ENCODE measurements around the gene PLP2.
"Not testable (repeated sequence)": the region's sequence is repeated elsewhere in the genome, so short reads cannot be mapped to it uniquely, and the experiment has no call there.

The PLP2 gene, protein sequence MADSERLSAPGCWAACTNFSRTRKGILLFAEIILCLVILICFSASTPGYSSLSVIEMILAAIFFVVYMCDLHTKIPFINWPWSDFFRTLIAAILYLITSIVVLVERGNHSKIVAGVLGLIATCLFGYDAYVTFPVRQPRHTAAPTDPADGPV

DNA sequence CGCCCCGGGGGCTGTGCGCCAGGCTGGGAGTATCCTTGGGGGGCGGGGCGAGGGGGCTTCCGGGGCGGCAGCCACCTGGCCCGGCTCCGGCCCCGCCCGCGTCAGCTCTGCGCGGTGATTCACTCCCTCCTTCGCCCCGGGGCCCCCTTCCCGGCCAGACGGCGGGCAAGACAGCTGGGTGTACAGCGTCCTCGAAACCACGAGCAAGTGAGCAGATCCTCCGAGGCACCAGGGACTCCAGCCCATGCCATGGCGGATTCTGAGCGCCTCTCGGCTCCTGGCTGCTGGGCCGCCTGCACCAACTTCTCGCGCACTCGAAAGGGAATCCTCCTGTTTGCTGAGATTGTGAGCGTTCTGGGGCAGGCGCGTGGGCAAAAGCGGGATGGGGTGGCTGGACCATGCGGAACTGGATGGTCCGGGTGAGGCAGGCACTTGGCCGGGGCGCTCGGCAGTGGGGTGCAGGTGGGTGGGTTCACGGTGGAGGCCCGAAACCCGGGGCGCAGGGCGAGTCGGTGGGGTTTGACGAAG is at the start of gene PLP2:
Gene PLP2 (plus strand): TSS at position 147 of the 528 bp plus-strand sequence. CDS start 103 bp downstream, at position 250.
- Histone ChIP-seq H3K27ac (peak within 1 kb of the TSS; percentile 45), H3K27me3 (replicated peaks) (no peaks in the 10 kb centered on the region), H3K4me3 (ENCODE audit: low read depth, low read length) (peak within 1 kb of the TSS; percentile 77), H3K36me3 (replicated peaks) (no peaks in the 10 kb centered on the region)
- TF ChIP-seq, protein P1, sequence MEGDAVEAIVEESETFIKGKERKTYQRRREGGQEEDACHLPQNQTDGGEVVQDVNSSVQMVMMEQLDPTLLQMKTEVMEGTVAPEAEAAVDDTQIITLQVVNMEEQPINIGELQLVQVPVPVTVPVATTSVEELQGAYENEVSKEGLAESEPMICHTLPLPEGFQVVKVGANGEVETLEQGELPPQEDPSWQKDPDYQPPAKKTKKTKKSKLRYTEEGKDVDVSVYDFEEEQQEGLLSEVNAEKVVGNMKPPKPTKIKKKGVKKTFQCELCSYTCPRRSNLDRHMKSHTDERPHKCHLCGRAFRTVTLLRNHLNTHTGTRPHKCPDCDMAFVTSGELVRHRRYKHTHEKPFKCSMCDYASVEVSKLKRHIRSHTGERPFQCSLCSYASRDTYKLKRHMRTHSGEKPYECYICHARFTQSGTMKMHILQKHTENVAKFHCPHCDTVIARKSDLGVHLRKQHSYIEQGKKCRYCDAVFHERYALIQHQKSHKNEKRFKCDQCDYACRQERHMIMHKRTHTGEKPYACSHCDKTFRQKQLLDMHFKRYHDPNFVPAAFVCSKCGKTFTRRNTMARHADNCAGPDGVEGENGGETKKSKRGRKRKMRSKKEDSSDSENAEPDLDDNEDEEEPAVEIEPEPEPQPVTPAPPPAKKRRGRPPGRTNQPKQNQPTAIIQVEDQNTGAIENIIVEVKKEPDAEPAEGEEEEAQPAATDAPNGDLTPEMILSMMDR (IDR thresholded peaks at IDR 0.05; ENCODE audit: low read depth, low read length, missing control alignments) = no peak
- in situ Hi-C loops (cut with HindIII; ENCODE audit: low pct_ligation_motif_present, low sequenced_read_pairs) = no loop called here
- peak; percentile 29 for DNase-seq

DNA sequence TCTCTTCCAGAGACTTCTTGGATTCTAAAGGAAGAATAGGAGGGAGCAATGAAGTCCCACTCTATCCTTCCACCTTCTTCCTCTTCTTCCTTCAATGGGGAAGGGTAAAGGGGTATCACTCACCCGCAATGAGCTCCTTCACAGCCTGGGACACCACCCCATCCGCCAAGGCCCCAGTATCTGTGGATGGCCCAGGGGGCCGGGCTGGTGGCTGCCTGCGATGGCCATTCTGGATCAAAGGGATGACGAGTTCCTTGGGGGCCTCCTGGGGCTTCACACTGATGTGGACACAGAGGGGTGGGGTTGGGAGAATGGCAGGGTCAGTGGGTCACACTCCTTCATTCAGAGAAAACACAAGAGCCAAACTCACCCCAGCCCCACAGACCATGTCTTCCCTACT is 49.2 kb upstream of the PLP2 start:
- H3K4me3 ChIP-seq (ENCODE audit: low read depth, low read length) = peak overlapping the region; percentile 75
- no peak for DNase-seq
- H3K27ac ChIP-seq = no peak overlapping the region
- H3K27me3 ChIP-seq (replicated peaks) = no peaks in the 10 kb centered on the region
- in situ Hi-C loops (cut with HindIII; ENCODE audit: low pct_ligation_motif_present, low sequenced_read_pairs) = no loop called here
- TF ChIP-seq, protein P1 (IDR thresholded peaks at IDR 0.05; ENCODE audit: low read depth, low read length, missing control alignments) = no peak
- no peaks in the 10 kb centered on the region for H3K36me3 ChIP-seq (replicated peaks)

DNA sequence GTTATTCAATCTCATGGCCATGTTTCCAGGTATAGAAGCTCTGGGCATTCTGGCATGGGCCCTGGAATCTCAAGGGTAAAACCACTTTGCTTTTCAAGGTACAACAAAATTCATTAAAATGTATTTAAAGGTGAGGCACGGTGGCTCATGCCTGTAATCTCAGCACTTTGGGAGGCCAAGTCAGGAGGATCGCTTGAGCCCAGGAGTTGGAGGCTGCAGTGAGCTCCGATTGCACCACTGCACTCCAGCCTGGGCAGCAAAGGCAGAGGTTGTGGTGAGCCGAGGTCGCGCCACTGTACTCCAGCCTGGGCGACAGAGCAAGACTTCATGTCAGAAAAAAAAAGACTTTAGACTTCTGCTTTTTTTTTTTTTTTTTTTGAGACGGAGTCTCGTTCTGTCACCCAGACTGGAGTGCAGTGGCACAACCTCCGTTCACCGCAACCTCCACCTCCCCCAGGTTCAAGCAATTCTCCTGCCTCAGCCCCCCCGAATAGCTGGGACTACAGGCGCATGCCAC is 43.9 kb upstream of the PLP2 start:
- in situ Hi-C loops (cut with HindIII; ENCODE audit: low pct_ligation_motif_present, low sequenced_read_pairs); DNase-seq; H3K36me3 ChIP-seq (replicated peaks); H3K27ac ChIP-seq; H3K4me3 ChIP-seq (ENCODE audit: low read depth, low read length); H3K27me3 ChIP-seq (replicated peaks): not testable (repeated sequence)

DNA sequence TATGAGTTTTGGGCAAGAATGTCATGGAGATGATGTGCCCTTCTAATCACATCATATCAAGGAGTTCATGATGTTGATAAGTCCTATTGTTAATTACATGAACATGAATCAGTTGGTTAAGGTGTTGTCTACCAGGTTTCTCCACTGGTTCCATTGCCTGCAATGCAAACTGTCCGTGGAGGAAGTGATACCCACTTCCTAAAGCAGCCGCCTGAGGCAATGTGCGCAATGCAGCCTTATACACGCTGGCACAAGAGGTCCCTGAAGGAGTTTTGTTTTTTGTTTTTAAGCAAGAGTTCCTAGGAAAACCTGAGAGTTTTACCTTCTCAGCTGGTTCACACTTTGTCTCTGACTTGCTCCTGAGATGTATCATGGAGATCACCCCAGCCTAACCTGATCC is 42.3 kb upstream of the PLP2 start:
- Histone ChIP-seq H3K36me3 (replicated peaks) (no peaks in the 10 kb centered on the region), H3K27me3 (replicated peaks) (no peaks in the 10 kb centered on the region), H3K27ac (no peak overlapping the region), H3K4me3 (ENCODE audit: low read depth, low read length) (no peak overlapping the region)
- TF ChIP-seq, protein P1 (IDR thresholded peaks at IDR 0.05; ENCODE audit: low read depth, low read length, missing control alignments) = no peak
- in situ Hi-C loops (cut with HindIII; ENCODE audit: low pct_ligation_motif_present, low sequenced_read_pairs) = no loop called here
- no peak for DNase-seq

DNA sequence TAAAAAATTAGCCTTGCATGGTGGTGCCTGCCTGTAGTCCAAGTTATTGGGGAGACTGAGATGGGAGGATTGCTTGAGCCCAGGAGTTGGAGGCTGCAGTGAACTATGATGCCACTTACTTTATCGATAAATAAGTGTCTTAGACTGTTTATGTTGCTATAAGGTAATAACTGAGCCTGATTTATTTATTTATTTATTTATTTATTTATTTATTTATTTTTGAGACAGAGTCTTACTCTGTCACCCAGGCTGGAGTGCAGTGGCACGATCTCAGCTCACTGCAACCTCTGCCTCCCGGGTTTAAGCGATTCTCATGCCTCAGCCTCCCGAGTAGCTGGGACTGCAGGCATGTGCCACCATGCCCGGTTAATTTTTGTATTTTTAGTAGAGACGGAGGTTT is 39.4 kb upstream of the PLP2 start:
- H3K27ac ChIP-seq; DNase-seq; H3K27me3 ChIP-seq (replicated peaks); H3K4me3 ChIP-seq (ENCODE audit: low read depth, low read length); in situ Hi-C loops (cut with HindIII; ENCODE audit: low pct_ligation_motif_present, low sequenced_read_pairs); H3K36me3 ChIP-seq (replicated peaks): not testable (repeated sequence)

DNA sequence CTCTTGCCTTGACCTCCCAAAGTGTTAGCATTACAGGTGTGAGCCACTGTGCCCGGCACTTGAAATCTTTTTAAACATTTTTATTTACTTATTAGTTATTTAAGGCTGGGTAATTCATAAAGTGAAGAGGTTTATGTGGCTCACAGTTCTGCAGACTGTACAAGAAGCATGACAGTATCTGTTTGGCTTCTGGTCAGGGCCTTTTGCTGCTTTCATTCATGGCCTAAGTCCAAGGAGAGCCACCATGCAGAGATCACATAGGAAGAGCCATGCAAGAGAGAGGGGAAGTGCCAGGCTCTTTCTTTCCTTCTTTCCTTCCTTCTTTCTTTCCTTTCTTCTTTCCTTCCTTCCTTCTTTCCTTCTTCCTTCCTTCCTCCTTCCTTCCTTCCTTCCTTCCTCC is 37.9 kb upstream of the PLP2 start:
- in situ Hi-C loops (cut with HindIII; ENCODE audit: low pct_ligation_motif_present, low sequenced_read_pairs) = no loop called here
- TF ChIP-seq, protein P1 (IDR thresholded peaks at IDR 0.05; ENCODE audit: low read depth, low read length, missing control alignments) = no peak

DNA sequence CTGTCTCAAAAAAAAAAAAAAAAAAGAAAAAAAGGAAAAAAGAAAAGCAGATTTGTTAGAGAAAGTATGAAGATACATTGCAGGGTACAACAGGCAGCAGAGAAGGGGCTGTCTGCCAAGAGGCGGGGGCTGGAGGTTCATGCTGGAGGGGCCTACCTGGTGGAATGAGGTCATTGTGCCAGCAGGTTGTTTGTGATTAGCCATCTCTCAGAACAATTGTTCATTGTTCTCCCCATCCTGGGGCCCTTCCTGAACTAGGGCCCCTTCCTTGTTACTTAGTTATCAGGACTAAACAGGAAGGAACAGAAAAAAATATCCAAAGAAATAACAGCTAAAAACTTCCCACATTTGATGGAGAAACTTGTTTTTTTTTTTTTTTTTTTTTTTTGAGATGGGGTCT is 34.2 kb upstream of the PLP2 start:
- TF ChIP-seq, protein P1 (IDR thresholded peaks at IDR 0.05; ENCODE audit: low read depth, low read length, missing control alignments) = no peak
- in situ Hi-C loops (cut with HindIII; ENCODE audit: low pct_ligation_motif_present, low sequenced_read_pairs) = no loop called here
- DNase-seq = no peak
- no peak overlapping the region for H3K4me3 ChIP-seq (ENCODE audit: low read depth, low read length)
- no peaks in the 10 kb centered on the region for H3K36me3 ChIP-seq (replicated peaks)
- H3K27ac ChIP-seq = no peak overlapping the region
- no peaks in the 10 kb centered on the region for H3K27me3 ChIP-seq (replicated peaks)

More for the DNA sequence above, 37.9 kb upstream of the PLP2 start:
- H3K4me3 ChIP-seq (ENCODE audit: low read depth, low read length) = no peak overlapping the region
- no peaks in the 10 kb centered on the region for H3K36me3 ChIP-seq (replicated peaks)
- no peaks in the 10 kb centered on the region for H3K27me3 ChIP-seq (replicated peaks)
- no peak for DNase-seq
- no peak overlapping the region for H3K27ac ChIP-seq
